IMR-90 (cell line): ENCODE measurements around the gene MPRIP.

Experiments used
- BHLHE40 ChIP-seq: fragments of 150-350 bp; IDR thresholded peaks from 2 replicates; pipeline ENCODE4 v1.6.1; 2016; ENCODE audit warnings: mild to moderate bottlenecking, low read depth, low read length
- CEBPB ChIP-seq: IDR thresholded peaks from 2 replicates; pipeline ENCODE4 v1.6.1; 2012; ENCODE audit warnings: low read depth, low read length, improper control_type of control experiment
- CTCF ChIP-seq: conservative IDR thresholded peaks from 2 replicates; pipeline ENCODE4 v1.5.1; 2012; ENCODE audit warnings: mild to moderate bottlenecking, low read depth, low read length, improper control_type of control experiment
- MXI1 ChIP-seq: IDR thresholded peaks from 2 replicates; pipeline ENCODE4 v1.6.1; 2012; ENCODE audit warnings: low read depth, mild to moderate bottlenecking, low read length, moderate library complexity, borderline replicate concordance
- POLR2A ChIP-seq: IDR thresholded peaks from 2 replicates; pipeline ENCODE4 v1.6.1; 2012; ENCODE audit warnings: mild to moderate bottlenecking, low read depth, low read length
- RAD21 ChIP-seq: IDR thresholded peaks from 2 replicates; pipeline ENCODE4 v1.6.1; 2012; ENCODE audit warnings: low read length, improper control_type of control experiment
- RCOR1 ChIP-seq: IDR thresholded peaks from 2 replicates; pipeline ENCODE4 v1.6.1; 2012; ENCODE audit warnings: mild to moderate bottlenecking, low read length, improper control_type of control experiment; ENCODE audit not compliant: insufficient replicate concordance

- TF ChIP-seq CTCF (no peak), POLR2A (no peak), CEBPB (no peak), RCOR1 (no peak), RAD21 (no peak), BHLHE40 (no peak), MXI1 (no peak)
Measured at GRCh38 chr17:17086585-17086984, 44.3 kb downstream of the MPRIP start.
